ENCODE results near the gene DPH7.

DNA sequence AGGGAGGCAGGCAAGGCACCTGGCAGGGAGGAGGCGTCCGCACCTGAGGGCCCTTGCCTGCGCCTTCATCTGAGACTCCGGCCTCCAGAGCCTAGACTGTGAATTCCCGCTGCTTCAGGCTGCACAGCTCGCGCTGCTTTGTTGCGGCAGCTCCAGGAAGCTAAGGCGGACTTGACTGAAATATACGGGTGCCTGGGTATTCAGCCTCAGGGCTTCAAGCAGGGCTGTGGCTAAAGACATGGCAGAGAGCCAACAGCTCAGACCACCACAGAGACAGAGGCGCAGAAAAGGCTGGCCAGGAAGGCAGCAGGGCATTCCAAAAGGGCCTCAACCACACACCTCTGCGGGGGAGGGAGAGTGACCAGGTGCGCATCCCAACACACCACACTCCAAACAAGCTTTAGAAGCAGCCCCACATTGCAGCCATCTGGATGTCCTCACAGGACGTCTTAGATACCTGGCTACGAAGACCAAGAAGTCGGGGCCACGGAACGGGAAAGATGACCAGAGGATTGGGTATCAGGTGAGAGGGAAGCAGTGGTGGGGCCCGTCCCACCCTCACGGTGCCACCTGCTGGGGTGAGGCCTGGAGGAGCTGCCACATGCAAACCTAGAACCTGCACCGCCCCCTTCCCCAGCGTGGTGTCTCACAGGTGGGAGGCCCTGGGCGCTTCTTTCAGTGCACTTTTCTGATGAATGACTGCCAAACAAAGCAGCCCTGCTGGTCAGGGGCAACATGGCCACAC lies 1.7 kb upstream of the DPH7 start:
- TF ChIP-seq CTCF (IDR thresholded peaks at IDR 0.05) = no peak
- TF ChIP-seq POLR2A (IDR thresholded peaks at IDR 0.05) = no peak

All from sigmoid colon (tissue), 3 donors.